ENCODE results near the gene METTL26.

The METTL26 gene

DNA sequence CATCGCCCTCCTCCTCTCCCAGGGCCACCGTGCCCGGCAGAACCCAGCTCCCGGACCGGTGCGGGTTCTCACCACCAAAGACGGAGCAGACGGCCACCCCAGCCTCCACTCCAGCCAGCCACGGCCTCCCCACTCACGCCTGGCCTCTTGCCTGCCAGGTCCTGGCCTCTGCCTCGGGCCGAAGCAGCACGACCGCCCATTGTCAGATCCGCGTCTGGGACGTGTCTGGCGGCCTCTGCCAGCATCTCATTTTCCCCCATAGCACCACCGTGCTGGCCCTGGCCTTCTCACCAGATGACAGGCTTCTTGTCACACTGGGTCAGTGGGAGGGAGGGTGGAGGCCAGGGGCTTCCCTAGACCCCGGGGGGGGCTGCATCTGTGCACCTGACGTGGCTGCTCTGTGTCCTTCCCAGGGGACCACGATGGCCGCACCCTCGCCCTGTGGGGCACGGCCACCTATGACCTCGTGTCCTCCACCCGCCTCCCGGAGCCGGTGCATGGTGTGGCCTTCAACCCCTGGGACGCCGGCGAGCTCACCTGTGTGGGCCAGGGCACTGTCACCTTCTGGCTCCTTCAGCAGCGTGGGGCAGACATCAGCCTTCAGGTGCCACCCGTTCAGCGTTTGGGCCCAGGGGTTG lies 25.2 kb upstream of the METTL26 start:
- Histone ChIP-seq H3K4me1 (ENCODE audit: control insufficient read depth, low read depth, low read length) (no peaks in the 10 kb centered on the region), H2BK120ac (ENCODE audit: low read depth, low read length) (no peak overlapping the region), H4K5ac (ENCODE audit: low read length) (no peak overlapping the region), H3K23ac (ENCODE audit: low read length) (no peak overlapping the region), H3K79me1 (ENCODE audit: low read length) (no peaks in the 10 kb centered on the region), H3K36me3 (ENCODE audit: control insufficient read depth, insufficient read depth, low read length) (no peaks in the 10 kb centered on the region), H3K27ac (ENCODE audit: low read depth, low read length) (no peak overlapping the region), H3K79me2 (ENCODE audit: control insufficient read depth, insufficient read depth, low read length) (no peaks in the 10 kb centered on the region), H3K4ac (ENCODE audit: low read depth, low read length) (no peak overlapping the region), H4K8ac (ENCODE audit: low read depth, low read length) (no peak overlapping the region), H3K18ac (ENCODE audit: low read length) (no peak overlapping the region), H2BK15ac (replicated peaks; ENCODE audit: low read depth) (no peak overlapping the region), H3K56ac (ENCODE audit: low read length) (peak overlapping the region; percentile 73), H3K27me3 (ENCODE audit: insufficient read depth, low read length, poor library complexity) (no peaks in the 10 kb centered on the region), H2AK5ac (ENCODE audit: low read length) (no peak overlapping the region), H3K4me2 (ENCODE audit: low read length) (no peak overlapping the region), H3K4me3 (ENCODE audit: low read length) (no peak overlapping the region), H3K9ac (ENCODE audit: low read length) (peak overlapping the region; percentile 22), H2BK5ac (ENCODE audit: low read length) (no peak overlapping the region)
- WGBS (ENCODE audit: extremely low coverage, insufficient coverage, low lambda C conversion rate) = no CpG with 5 or more reads among the region's 35 CpGs
- no peak for DNase-seq

DNA sequence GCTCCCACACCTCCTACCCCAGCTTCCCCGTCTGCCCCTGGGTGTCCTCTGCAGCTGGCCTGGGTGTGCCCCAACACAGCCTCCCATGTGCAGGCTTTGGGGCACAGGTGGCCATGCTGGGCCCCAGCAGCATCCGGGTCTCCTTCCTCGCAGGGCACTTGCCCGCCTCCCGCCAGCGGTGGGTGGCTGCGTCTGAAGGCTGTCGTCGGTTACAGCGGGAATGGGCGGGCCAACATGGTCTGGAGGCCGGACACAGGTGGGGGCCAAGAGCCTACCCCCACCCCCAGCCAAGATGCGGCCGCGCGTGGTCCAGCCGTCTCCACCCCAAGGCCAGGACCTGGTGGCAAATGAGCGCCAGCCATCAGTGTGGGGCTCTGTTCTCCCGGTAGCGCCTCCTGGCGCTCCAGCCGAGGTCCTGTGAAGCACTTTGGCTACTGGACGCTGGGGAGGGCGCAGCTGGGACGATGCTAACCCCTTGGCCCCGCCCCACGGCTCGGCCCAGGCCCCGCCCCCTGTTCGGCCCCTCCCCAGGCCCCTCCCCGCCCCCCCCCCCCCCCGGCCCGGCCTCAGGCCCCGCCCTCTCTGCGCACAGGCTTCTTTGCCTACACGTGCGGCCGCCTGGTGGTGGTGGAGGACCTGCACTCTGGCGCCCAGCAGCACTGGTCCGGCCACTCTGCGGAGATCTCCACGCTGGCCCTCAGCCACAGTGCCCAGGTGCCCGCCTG lies 24.5 kb upstream of the METTL26 start:
- no peaks in the 10 kb centered on the region for H3K79me1 ChIP-seq (ENCODE audit: low read length)
- no peak overlapping the region for H2AK5ac ChIP-seq (ENCODE audit: low read length)
- DNase-seq = peak; percentile 94
- no peak overlapping the region for H3K4me3 ChIP-seq (ENCODE audit: low read length)
- H3K23ac ChIP-seq (ENCODE audit: low read length) = no peak overlapping the region
- H3K79me2 ChIP-seq (ENCODE audit: control insufficient read depth, insufficient read depth, low read length) = no peaks in the 10 kb centered on the region
- H3K18ac ChIP-seq (ENCODE audit: low read length) = no peak overlapping the region
- no peak overlapping the region for H2BK5ac ChIP-seq (ENCODE audit: low read length)
- no peaks in the 10 kb centered on the region for H3K27me3 ChIP-seq (ENCODE audit: insufficient read depth, low read length, poor library complexity)
- no peaks in the 10 kb centered on the region for H3K4me1 ChIP-seq (ENCODE audit: control insufficient read depth, low read depth, low read length)
- H3K4ac ChIP-seq (ENCODE audit: low read depth, low read length) = no peak overlapping the region
- H4K8ac ChIP-seq (ENCODE audit: low read depth, low read length) = no peak overlapping the region
- peak overlapping the region; percentile 73 for H3K56ac ChIP-seq (ENCODE audit: low read length)
- no peak overlapping the region for H3K4me2 ChIP-seq (ENCODE audit: low read length)
- H3K27ac ChIP-seq (ENCODE audit: low read depth, low read length) = no peak overlapping the region
- no peak overlapping the region for H2BK120ac ChIP-seq (ENCODE audit: low read depth, low read length)
- H2BK15ac ChIP-seq (replicated peaks; ENCODE audit: low read depth) = no peak overlapping the region
- no peak overlapping the region for H4K5ac ChIP-seq (ENCODE audit: low read length)
- peak overlapping the region; percentile 22 for H3K9ac ChIP-seq (ENCODE audit: low read length)
- no CpG with 5 or more reads among the region's 43 CpGs for WGBS (ENCODE audit: extremely low coverage, insufficient coverage, low lambda C conversion rate)
- H3K36me3 ChIP-seq (ENCODE audit: control insufficient read depth, insufficient read depth, low read length) = no peaks in the 10 kb centered on the region

DNA sequence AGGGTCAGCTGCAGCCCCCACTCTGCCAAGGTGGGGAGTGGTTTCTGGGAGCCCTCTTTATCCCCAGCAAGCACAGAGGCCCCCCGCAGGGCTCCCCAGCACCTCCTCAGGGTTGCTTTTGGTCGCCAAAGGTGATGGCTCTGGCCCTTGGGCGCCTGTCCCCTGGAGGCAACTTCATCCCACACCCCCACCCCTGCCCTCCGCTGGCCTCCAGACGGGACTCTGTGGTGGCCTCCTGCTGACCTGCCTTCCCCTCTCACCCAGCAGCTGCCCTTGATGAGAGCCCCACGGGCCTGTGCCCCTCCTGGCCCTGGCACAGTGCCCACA lies 24.0 kb upstream of the METTL26 start:
- DNase-seq = no peak
- Histone ChIP-seq H2BK120ac (ENCODE audit: low read depth, low read length) (no peak overlapping the region), H3K4me2 (ENCODE audit: low read length) (no peak overlapping the region), H4K5ac (ENCODE audit: low read length) (no peak overlapping the region), H3K79me1 (ENCODE audit: low read length) (no peaks in the 10 kb centered on the region), H2BK15ac (replicated peaks; ENCODE audit: low read depth) (no peak overlapping the region), H3K18ac (ENCODE audit: low read length) (no peak overlapping the region), H3K79me2 (ENCODE audit: control insufficient read depth, insufficient read depth, low read length) (no peaks in the 10 kb centered on the region), H2BK5ac (ENCODE audit: low read length) (no peak overlapping the region), H3K27me3 (ENCODE audit: insufficient read depth, low read length, poor library complexity) (no peaks in the 10 kb centered on the region), H3K4ac (ENCODE audit: low read depth, low read length) (no peak overlapping the region), H3K56ac (ENCODE audit: low read length) (no peak overlapping the region), H3K4me3 (ENCODE audit: low read length) (no peak overlapping the region), H2AK5ac (ENCODE audit: low read length) (no peak overlapping the region), H3K27ac (ENCODE audit: low read depth, low read length) (no peak overlapping the region), H3K9ac (ENCODE audit: low read length) (no peak overlapping the region), H4K8ac (ENCODE audit: low read depth, low read length) (no peak overlapping the region), H3K23ac (ENCODE audit: low read length) (no peak overlapping the region), H3K4me1 (ENCODE audit: control insufficient read depth, low read depth, low read length) (no peaks in the 10 kb centered on the region), H3K36me3 (ENCODE audit: control insufficient read depth, insufficient read depth, low read length) (no peaks in the 10 kb centered on the region)
- no CpG with 5 or more reads among the region's 6 CpGs for WGBS (ENCODE audit: extremely low coverage, insufficient coverage, low lambda C conversion rate)

DNA sequence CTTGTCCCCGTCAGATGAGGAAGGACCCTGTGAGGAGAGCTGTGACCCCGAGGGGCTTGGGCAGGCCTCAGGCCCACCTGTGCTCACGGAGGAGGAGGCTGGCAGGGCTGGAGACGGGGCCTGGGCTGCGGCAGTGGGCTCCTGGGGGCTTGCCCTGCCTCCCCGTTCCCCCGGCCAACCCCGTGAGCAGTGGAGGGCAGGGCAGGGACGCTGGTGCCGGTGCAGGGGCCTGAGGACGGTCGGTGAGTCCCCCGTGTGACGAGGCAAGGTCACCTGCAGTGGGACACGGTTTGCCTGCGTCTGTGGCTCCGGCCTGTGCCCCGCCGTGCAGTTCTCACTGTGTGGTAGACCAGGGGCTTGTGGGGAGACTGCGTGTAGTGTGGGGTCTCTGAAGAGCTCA lies 23.5 kb upstream of the METTL26 start:
- no peak for DNase-seq
- no peaks in the 10 kb centered on the region for H3K4me1 ChIP-seq (ENCODE audit: control insufficient read depth, low read depth, low read length)
- no peak overlapping the region for H3K9ac ChIP-seq (ENCODE audit: low read length)
- no peak overlapping the region for H3K4ac ChIP-seq (ENCODE audit: low read depth, low read length)
- no peak overlapping the region for H3K18ac ChIP-seq (ENCODE audit: low read length)
- no peak overlapping the region for H3K23ac ChIP-seq (ENCODE audit: low read length)
- H4K5ac ChIP-seq (ENCODE audit: low read length) = no peak overlapping the region
- H2BK15ac ChIP-seq (replicated peaks; ENCODE audit: low read depth) = no peak overlapping the region
- no peak overlapping the region for H3K4me3 ChIP-seq (ENCODE audit: low read length)
- no peaks in the 10 kb centered on the region for H3K79me2 ChIP-seq (ENCODE audit: control insufficient read depth, insufficient read depth, low read length)
- no peak overlapping the region for H2BK5ac ChIP-seq (ENCODE audit: low read length)
- H3K56ac ChIP-seq (ENCODE audit: low read length) = no peak overlapping the region
- H3K27me3 ChIP-seq (ENCODE audit: insufficient read depth, low read length, poor library complexity) = no peaks in the 10 kb centered on the region
- no peaks in the 10 kb centered on the region for H3K36me3 ChIP-seq (ENCODE audit: control insufficient read depth, insufficient read depth, low read length)
- H2BK120ac ChIP-seq (ENCODE audit: low read depth, low read length) = no peak overlapping the region
- no peak overlapping the region for H4K8ac ChIP-seq (ENCODE audit: low read depth, low read length)
- no peak overlapping the region for H2AK5ac ChIP-seq (ENCODE audit: low read length)
- H3K4me2 ChIP-seq (ENCODE audit: low read length) = no peak overlapping the region
- no CpG with 5 or more reads among the region's 20 CpGs for WGBS (ENCODE audit: extremely low coverage, insufficient coverage, low lambda C conversion rate)
- no peaks in the 10 kb centered on the region for H3K79me1 ChIP-seq (ENCODE audit: low read length)
- no peak overlapping the region for H3K27ac ChIP-seq (ENCODE audit: low read depth, low read length)

DNA sequence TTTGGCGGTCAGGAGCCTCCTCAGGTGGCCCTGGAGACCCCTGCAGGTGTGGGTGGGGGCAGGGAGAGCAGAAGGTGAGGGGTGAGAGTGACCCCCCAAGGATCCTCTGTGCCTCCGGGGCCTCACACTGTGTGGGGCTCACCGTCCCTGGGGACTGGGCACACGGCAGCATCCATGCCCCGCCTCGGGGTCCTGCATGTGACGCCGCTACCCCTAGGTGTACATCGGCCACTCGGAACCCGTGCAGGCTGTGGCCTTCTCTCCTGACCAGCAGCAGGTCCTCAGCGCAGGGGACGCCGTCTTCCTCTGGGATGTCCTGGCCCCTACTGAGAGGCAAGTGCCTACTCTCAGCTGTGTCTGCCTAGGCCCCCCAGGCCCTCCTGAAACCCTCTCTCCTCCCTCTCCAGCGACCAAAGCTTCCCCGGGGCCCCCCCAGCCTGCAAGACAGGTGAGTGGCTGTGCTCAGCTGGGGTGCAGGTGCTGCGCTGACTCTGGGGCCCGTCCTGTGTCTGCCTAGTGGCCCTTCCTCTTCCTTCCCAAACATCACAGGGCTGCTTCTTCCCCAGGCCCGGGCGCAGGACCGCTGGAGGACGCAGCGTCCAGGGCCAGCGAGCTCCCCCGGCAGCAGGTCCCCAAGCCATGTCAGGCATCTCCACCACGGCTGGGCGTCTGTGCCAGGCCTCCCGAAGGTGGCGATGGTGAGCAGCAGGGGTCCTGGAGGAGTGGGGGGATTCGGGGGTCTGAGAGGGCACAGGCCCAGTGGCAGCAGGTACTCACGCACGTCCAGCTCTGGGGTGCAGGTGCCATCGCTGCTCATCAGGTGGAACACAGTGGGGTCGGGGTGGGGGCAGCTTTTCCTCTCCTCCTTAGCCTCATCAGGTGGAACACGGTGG lies 22.8 kb upstream of the METTL26 start:
- Histone ChIP-seq H4K5ac (ENCODE audit: low read length) (no peak overlapping the region), H3K23ac (ENCODE audit: low read length) (no peak overlapping the region), H3K4me3 (ENCODE audit: low read length) (no peak overlapping the region), H2BK15ac (replicated peaks; ENCODE audit: low read depth) (no peak overlapping the region), H3K9ac (ENCODE audit: low read length) (no peak overlapping the region), H4K8ac (ENCODE audit: low read depth, low read length) (no peak overlapping the region), H2BK5ac (ENCODE audit: low read length) (no peak overlapping the region), H3K36me3 (ENCODE audit: control insufficient read depth, insufficient read depth, low read length) (no peaks in the 10 kb centered on the region), H3K79me2 (ENCODE audit: control insufficient read depth, insufficient read depth, low read length) (no peaks in the 10 kb centered on the region), H3K4me1 (ENCODE audit: control insufficient read depth, low read depth, low read length) (no peaks in the 10 kb centered on the region), H3K27me3 (ENCODE audit: insufficient read depth, low read length, poor library complexity) (no peaks in the 10 kb centered on the region), H3K4ac (ENCODE audit: low read depth, low read length) (no peak overlapping the region), H2BK120ac (ENCODE audit: low read depth, low read length) (no peak overlapping the region), H3K4me2 (ENCODE audit: low read length) (no peak overlapping the region), H3K79me1 (ENCODE audit: low read length) (no peaks in the 10 kb centered on the region), H3K56ac (ENCODE audit: low read length) (no peak overlapping the region), H2AK5ac (ENCODE audit: low read length) (no peak overlapping the region), H3K27ac (ENCODE audit: low read depth, low read length) (no peak overlapping the region), H3K18ac (ENCODE audit: low read length) (no peak overlapping the region)
- no CpG with 5 or more reads among the region's 35 CpGs for WGBS (ENCODE audit: extremely low coverage, insufficient coverage, low lambda C conversion rate)
- DNase-seq = no peak
